Fibroblast of lung (primary cell): ENCODE measurements around the gene STX7. TPM values are rescaled to one million over a fixed set of nuclear protein-coding genes. Genes with fewer than 3 reads are reported as not detected.

Experiments used
- DNase-seq, 2 donors: peaks; one replicate each; pipeline versions ENCODE4 v3.0.0 to v3.0.0-alpha.2; 2010; ENCODE audit warnings: low read depth in 2 of 2
- H2AFZ ChIP-seq: 2 replicates; pipeline ENCODE4 v1.5.1; 2012; ENCODE audit warnings: low read length, control low read depth, inconsistent platforms
- H3K27ac ChIP-seq: 2 replicates; pipeline ENCODE4 v1.5.1; 2011; ENCODE audit warnings: low read length, control low read depth; ENCODE audit not compliant: insufficient read depth
- H3K27me3 ChIP-seq: 2 replicates; pipeline ENCODE4 v1.5.1; 2011; ENCODE audit warnings: mild to moderate bottlenecking, low read length; ENCODE audit not compliant: control insufficient read depth, insufficient read depth
- H3K36me3 ChIP-seq: 2 replicates; pipeline ENCODE4 v1.5.1; 2011; ENCODE audit warnings: low read length; ENCODE audit not compliant: control insufficient read depth, insufficient read depth
- H3K4me1 ChIP-seq: 2 replicates; pipeline ENCODE4 v1.5.1; 2011; ENCODE audit warnings: low read length; ENCODE audit not compliant: control insufficient read depth, insufficient read depth; ENCODE audit errors: extremely low read depth
- H3K4me2 ChIP-seq: 2 replicates; pipeline ENCODE4 v1.5.1; 2011; ENCODE audit warnings: low read length, control low read depth; ENCODE audit not compliant: insufficient read depth; ENCODE audit errors: extremely low read depth
- H3K4me3 ChIP-seq, 4 experiments: fragments of 200-600 bp in 1 of 4; sonication (generic) in 1 of 4; replicated peaks in 1 of 4; 2 replicates each; pipeline ENCODE4 v1.5.1; 2011 to 2016; ENCODE audit warnings: low read length in 4 of 4, low read depth in 3 of 4, mild to moderate bottlenecking in 3 of 4, control low read depth in 2 of 4, inconsistent platforms in 1 of 4, mixed read lengths in 1 of 4; ENCODE audit not compliant: insufficient read depth in 1 of 4; ENCODE audit errors: control extremely low read depth in 1 of 4
- H3K79me2 ChIP-seq: 2 replicates; pipeline ENCODE4 v1.5.1; 2012; ENCODE audit warnings: mild to moderate bottlenecking, low read length, inconsistent platforms; ENCODE audit not compliant: control insufficient read depth, insufficient read depth
- H3K9ac ChIP-seq: 2 replicates; pipeline ENCODE4 v1.5.1; 2011; ENCODE audit warnings: mild to moderate bottlenecking, low read length, control low read depth; ENCODE audit not compliant: insufficient read depth
- H3K9me3 ChIP-seq: 2 replicates; pipeline ENCODE4 v1.5.1; 2012; ENCODE audit warnings: low read depth, low read length; ENCODE audit not compliant: control insufficient read depth, insufficient read depth
- H4K20me1 ChIP-seq: 2 replicates; pipeline ENCODE4 v1.5.1; 2011; ENCODE audit warnings: low read length; ENCODE audit not compliant: control insufficient read depth, insufficient read depth; ENCODE audit errors: extremely low read depth
- CTCF ChIP-seq, 2 donors: IDR thresholded peaks in 1 of 2; conservative IDR thresholded peaks in 1 of 2; 1 replicate in 1 of 2; 2 replicates in 1 of 2; pipeline ENCODE4 v1.5.1; 2011 to 2012; ENCODE audit warnings: low read length in 2 of 2, control low read depth in 1 of 2, inconsistent platforms in 1 of 2, low read depth in 1 of 2, mild to moderate bottlenecking in 1 of 2
- EZH2 ChIP-seq: IDR thresholded peaks from 2 replicates; pipeline ENCODE4 v1.5.1; 2012; ENCODE audit warnings: low read length, control low read depth, mild to moderate bottlenecking; ENCODE audit errors: missing control alignments
- polyA plus RNA-seq, 2 donors: library from polyadenylated mRNA; depleted of rRNA in 1 of 2; stranded (reverse) in 1 of 2; unstranded in 1 of 2; fragments of >200 nt; gene quantifications; 2 replicates each; pipeline ENCODE4 v1.2.1, GENCODE V29; 2011 to 2012; ENCODE audit warnings: missing spikeins in 1 of 2
- total RNA-seq: library from RNA; depleted of rRNA; stranded (reverse); fragments of >200 nt; gene quantifications from 2 replicates; pipeline ENCODE4 v1.2.1, GENCODE V29; 2014

STX7 gene
- total and polyA plus RNA-seq, 2 donors (not counting 1 experiment from before 2014, with no cell fraction given) = 52.1 to 53.0 TPM

GRCh38 chr6:132499757-132500156 lies 13.2 kb downstream of the STX7 start:
- H3K27me3 ChIP-seq = no peaks in the 10 kb centered on the region
- no peak overlapping the region for H3K9ac ChIP-seq
- peaks cover 10% of the 10 kb centered on the region for H3K79me2 ChIP-seq
- no peak for DNase-seq
- no peaks in the 10 kb centered on the region for H3K9me3 ChIP-seq
- no peak overlapping the region for H2AFZ ChIP-seq
- no peak overlapping the region for H3K4me3 ChIP-seq
- H3K36me3 ChIP-seq = peaks cover 3% of the 10 kb centered on the region
- H3K4me1 ChIP-seq = no peaks in the 10 kb centered on the region
- no peak overlapping the region for H3K27ac ChIP-seq
- no peak for TF ChIP-seq EZH2
- no peak for TF ChIP-seq CTCF (conservative IDR thresholded peaks at IDR 0.05 in 1 of 2, IDR thresholded peaks at IDR 0.05 in 1 of 2; ENCODE audit: low read depth in 1 of 2, low read length in 2 of 2)
- H4K20me1 ChIP-seq = no peaks in the 10 kb centered on the region
- H3K4me2 ChIP-seq = no peak overlapping the region

- H3K9ac ChIP-seq = no peak overlapping the region
- no peaks in the 10 kb centered on the region for H3K4me1 ChIP-seq
- peaks cover 9% of the 10 kb centered on the region for H3K79me2 ChIP-seq
- no peaks in the 10 kb centered on the region for H3K9me3 ChIP-seq
- TF ChIP-seq CTCF (conservative IDR thresholded peaks at IDR 0.05 in 1 of 2, IDR thresholded peaks at IDR 0.05 in 1 of 2; ENCODE audit: low read depth in 1 of 2, low read length in 2 of 2) (no peak), EZH2 (no peak)
- H4K20me1 ChIP-seq = no peaks in the 10 kb centered on the region
- no peak for DNase-seq
- no peak overlapping the region for H3K27ac ChIP-seq
- no peak overlapping the region for H2AFZ ChIP-seq
- H3K4me2 ChIP-seq = no peak overlapping the region
- H3K4me3 ChIP-seq = no peak overlapping the region
- H3K27me3 ChIP-seq = no peaks in the 10 kb centered on the region
- H3K36me3 ChIP-seq = peaks cover 3% of the 10 kb centered on the region
These were observed 14.3 kb downstream of the STX7 start for GRCh38 chr6:132498638-132499037.

- Histone ChIP-seq H3K4me3 (no peak overlapping the region), H3K79me2 (peaks cover 18% of the 10 kb centered on the region)
- no peak for TF ChIP-seq CTCF (conservative IDR thresholded peaks at IDR 0.05 in 1 of 2, IDR thresholded peaks at IDR 0.05 in 1 of 2; ENCODE audit: low read depth in 1 of 2, low read length in 2 of 2)
- TF ChIP-seq EZH2 = no peak
These were observed 16.3 kb downstream of the STX7 start for GRCh38 chr6:132496519-132497180.

More at GRCh38 chr6:132496519-132497180, 16.3 kb downstream of the STX7 start:
- Histone ChIP-seq H3K4me2 (no peak overlapping the region), H3K27me3 (no peaks in the 10 kb centered on the region), H3K9ac (no peak overlapping the region), H3K9me3 (no peaks in the 10 kb centered on the region), H3K36me3 (peaks cover 3% of the 10 kb centered on the region), H3K27ac (no peak overlapping the region), H3K4me1 (no peaks in the 10 kb centered on the region), H2AFZ (no peak overlapping the region), H4K20me1 (no peaks in the 10 kb centered on the region)
- DNase-seq = no peak
